HG03103 (cell line): ENCODE data around the gene ZGRF1.
"Not testable (repeated sequence)": the region's sequence is repeated elsewhere in the genome, so short reads cannot be mapped to it uniquely, and the experiment has no call there.

Source experiments
- ATAC-seq: cut with Tn5 transposase; IDR thresholded peaks from one replicate; pipeline ENCODE4 v1.9.1; 2021; ENCODE audit warnings: low read depth; ENCODE audit not compliant: unreplicated experiment

The ZGRF1 gene

DNA sequence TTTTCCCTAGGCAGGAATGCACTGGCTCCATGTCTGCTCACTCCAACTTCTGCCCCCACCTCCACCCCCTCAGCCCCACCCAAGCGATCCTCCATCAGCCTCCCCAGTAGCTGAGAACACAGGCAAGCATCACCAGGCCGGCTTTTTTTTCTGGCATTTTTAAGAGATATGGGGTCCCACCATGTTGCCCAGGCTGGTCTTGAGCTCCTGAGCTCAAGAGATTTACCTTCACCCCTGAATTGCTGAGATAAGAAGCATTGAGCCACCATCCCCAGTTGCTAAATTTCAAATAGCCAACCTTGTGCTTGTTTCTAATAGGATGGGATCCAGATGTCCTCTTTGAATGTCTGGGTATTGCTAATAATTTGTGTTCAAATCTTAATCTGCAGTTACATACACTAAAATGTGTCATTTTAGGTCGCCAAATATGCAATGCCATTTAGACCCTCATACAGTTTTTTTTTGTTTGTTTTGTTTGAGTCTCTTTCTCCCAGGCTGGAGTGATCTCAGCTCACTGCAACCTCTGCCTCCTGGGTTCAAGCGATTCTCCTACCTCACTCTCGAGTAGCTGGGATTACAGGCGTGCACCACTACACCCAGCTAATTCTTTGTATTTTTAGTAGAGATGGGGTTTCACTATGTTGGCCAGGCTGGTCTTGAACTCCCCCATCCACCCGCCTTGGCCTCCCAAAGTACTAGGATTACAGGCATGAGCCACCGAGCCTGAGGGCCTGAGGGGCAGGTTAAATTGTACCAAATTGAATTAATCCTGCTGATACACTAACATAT, 9.0 kb upstream of the ZGRF1 start:
- no peak for ATAC-seq

- ATAC-seq, result not testable (repeated sequence)
Observed at GRCh38 chr4:112644595-112645535, 8.2 kb upstream of the ZGRF1 start.

DNA sequence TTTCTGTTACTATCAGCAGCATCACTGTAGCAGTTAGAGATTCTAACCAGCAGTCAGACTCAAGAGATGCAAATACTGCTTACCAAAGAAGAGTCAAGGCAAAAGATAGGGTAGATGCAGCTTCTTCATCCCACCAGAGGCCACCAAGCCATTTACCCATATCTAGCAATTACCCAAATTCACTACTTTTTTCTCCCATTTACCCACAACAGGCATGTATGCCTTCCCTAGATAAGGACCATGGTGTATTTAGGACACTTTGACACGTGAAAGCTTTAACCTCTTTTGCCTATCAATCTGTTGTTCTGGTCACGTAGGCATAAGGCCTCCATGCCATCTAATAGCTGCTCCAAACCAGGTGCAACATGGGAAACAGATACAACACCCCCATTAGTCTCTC, 5.8 kb upstream of the ZGRF1 start:
- no peak for ATAC-seq

DNA sequence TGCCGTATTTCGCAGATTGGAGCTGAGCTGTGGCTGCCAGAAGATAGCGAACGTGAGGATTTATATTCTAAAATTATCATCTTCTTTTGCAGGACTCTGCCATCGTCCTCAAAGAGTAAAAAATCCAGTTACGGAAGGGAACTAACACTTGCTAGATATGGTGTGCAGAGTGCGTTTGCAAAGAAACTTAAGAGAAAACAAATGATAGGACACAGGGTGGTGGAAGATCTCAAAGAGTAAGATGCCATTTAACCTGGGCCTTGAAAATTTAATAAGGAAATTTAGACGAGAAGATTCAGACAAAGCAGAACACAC, 800 bp upstream of the ZGRF1 start:
- ATAC-seq, result no peak

DNA sequence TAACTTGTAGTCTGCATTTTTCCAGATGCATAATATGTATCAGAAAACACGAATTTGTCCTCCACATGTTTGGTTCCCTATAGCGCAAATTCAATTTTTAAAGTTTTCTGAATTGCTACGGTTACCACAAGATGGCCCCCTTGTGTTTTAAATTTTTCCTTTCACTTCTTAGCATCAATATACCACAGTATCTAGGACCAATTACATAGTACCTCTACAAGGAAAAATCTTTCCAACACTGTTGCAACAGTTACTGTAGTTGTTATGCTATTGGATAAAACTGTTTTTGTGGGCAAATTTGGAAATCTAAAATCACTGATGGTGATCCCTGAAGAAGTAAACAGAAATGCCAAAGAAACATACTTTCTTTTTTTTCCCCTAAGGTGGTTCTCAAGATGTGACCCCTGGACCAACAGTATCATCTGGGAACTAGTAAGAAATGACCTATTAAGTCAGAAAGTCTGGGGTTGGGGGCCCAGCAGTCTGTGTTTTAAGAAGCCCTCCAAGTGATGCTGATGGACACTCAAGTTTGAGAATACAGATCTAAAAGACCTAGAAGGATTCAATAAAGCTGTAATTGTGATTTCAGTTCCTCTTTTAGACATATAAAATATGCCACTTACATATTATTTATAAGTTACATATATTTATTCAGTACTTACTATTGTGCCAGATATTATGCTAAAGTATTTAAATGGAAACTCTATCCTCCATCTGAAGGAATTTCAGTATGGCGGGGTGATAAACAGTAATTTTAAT, 3.1 kb downstream of the ZGRF1 start:
- no peak for ATAC-seq

- ATAC-seq, result no peak
Observed at GRCh38 chr4:112626228-112626627, 10.5 kb downstream of the ZGRF1 start.

GRCh38 chr4:112616984-112617383, 19.7 kb downstream of the ZGRF1 start:
- ATAC-seq, result no peak

DNA sequence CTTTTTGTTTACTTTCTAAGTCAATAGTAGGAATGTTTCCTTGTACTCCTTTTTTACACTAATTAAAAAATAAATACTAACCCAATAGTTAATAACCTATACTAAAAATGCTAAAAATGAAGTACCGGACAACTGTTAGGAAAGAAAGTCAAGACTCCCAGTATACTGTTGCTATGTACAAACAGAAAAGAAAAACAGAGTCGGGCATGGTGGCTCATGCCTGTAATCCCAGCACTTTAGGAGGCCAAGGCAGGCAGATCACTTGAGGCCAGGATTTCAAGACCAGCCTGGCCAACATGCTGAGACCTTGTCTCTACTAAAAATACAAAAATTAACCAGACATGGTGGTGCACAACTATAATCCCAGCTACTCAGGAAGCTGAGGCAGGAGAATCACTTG, 23.9 kb downstream of the ZGRF1 start:
- not testable (repeated sequence) for ATAC-seq

- no peak for ATAC-seq
Observed at GRCh38 chr4:112604589-112604988, 32.1 kb downstream of the ZGRF1 start.

DNA sequence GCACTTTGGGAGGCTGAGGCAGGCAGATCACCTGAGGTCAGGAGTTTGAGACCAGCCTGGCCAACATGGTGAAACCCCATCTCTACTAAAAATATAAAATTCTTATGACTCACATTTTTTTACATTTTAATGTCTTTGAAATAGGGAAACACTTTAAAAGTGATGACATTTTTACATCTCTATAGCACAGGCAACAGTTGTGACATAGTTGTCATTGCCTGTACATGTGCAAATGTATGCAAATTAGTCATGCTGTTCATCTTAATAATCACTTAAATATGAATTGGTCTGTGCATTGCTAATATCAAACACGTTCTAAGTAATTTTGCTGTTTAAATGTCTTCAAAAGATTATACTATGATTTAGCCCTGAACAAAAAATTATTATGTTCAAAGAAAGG, 41.7 kb downstream of the ZGRF1 start:
- no peak for ATAC-seq

- ATAC-seq, result no peak
Observed at GRCh38 chr4:112593438-112594133, 43.1 kb downstream of the ZGRF1 start.

DNA sequence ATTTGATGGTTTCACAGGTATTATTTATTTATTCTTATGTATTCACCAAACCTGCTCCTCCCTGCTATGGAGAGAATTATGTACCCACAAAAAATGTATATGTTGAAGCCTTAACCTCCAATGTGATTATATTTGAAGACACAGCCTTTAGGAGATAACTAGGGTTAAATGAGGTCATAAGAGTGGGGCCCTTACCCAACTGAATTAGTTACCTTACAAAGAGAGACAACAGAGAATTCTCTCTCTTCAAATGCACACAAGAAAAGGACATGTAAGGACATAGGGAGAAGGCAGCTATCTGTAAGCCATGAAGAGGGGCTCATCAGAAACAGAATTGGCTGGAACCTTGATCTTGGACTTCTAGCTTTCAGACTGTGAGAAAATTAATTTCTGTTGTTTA, 44.0 kb downstream of the ZGRF1 start:
- no peak for ATAC-seq

DNA sequence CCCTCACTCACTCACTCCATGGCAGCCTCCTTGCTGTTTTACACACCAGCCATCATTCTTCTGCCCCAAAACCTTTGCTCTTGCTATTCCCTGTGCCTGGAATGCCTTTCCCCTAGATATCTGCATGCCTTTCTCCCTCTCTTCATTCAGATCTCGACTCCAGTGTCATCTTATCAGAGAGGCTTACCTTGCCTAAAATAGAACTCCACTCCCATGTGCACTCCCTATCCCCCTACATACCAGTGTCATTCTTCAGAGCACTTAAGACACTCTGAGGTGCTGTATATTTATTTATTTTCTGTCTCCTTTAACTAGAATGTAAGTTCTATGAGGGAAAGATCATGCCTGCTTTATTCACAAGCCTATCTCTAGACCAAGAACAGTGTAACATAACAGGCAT, 45.1 kb downstream of the ZGRF1 start:
- ATAC-seq, result no peak

DNA sequence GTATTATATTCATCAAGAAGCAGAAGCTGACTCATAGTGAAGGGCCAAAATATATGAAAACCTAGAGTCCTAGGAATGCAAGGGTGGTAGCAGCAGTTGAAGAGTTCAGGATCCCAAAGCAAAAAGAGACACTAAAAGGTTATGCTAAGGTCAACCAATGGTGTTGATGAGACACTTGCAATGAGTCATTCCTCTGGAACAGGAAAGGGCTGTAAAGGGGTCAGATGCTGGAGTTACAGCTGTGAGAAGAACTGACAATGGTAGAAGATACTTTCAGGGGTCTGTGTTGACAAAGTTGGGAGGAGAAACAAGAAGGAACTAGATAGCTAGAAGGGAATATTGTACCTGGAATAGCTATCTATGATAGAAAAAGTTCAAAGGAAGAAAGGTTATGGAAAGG, 47.5 kb downstream of the ZGRF1 start:
- ATAC-seq, result no peak

- ATAC-seq, result no peak
Observed at GRCh38 chr4:112585977-112586736, 50.6 kb downstream of the ZGRF1 start.

GRCh38 chr4:112567536-112567935, 69.2 kb downstream of the ZGRF1 start:
- ATAC-seq, result no peak

- no peak for ATAC-seq
Observed at GRCh38 chr4:112564706-112565270, 71.9 kb downstream of the ZGRF1 start.

DNA sequence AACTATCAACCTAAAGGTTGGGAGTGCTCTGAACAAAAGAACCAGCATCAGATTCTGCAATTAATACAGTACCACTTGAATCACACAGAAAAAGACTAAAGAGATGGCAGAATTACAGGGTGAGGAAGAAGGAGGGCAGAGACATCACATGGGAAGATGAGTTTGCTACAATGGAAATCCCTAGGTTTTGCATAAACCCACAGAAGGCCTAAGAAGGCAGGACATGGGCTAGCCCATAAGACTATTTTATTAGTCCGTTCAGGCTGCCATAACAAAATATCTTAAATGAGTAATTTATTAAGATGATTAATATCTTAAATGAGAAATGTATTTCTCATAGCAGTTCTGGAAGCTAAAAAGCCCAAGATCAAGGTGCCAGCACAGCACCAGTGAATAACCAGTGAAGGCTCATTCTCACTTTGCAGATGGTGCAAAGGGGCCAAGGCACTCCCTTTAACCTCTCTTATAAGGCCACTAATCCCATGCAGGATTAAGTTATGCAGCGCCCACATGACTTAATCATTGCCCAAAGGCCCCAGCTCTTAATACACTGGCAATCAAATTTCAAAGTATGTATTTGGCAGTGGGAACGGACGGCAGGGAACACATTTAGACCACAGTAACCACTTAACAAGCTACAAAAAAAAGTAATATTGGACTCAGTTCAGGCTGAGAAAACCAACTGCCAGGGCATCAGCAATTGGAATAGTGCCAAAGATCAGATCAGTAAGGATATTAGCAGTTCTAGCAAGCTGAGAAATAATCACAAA, 73.1 kb downstream of the ZGRF1 start:
- ATAC-seq, result no peak
